Measurements from ENCODE around the gene GNAO1. TPM values are rescaled to one million over a fixed set of nuclear protein-coding genes. Genes with fewer than 3 reads are reported as not detected.

GNAO1 gene
- polyA plus RNA-seq, 4 donors: 0.81 to 8.2 (median 3.2) TPM

DNA sequence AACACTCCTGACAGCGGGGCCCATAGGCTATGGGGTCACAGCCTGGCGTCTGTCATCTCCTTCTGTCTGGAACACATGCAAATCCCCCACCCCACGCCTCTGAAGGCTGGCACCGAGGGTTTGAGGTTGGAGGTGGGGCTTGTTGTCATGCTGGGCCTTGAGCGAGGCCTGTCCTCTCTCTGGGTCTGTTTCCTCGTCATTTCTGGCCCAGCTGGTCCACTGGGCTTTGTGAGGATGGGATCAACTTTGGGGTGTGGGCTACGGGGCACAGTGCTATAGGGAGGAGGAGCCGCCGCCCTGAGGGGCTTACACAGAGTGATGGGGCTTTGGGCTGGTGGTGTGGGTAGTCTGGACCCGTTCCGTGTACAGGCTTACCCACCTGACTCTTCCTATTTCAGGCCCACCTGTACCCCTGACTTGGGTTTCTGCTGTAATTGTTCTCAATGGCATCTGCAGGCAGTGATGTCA lies 146.6 kb downstream of the GNAO1 start:
- Histone ChIP-seq H3K4me3 (ENCODE audit: low read depth in 1 of 3, low read length in 3 of 3) (no peak overlapping the region), H3K9me3 (ENCODE audit: control insufficient read depth in 2 of 2, insufficient read depth in 1 of 2, low read depth in 1 of 2, low read length in 1 of 2) (no peaks in the 10 kb centered on the region), H3K27ac (ENCODE audit: low read depth in 1 of 3, low read length in 2 of 3) (no peak overlapping the region), H3K27me3 (ENCODE audit: control insufficient read depth in 3 of 3, insufficient read depth in 3 of 3, low read length in 3 of 3) (no peaks in the 10 kb centered on the region), H3K4me1 (ENCODE audit: control insufficient read depth in 3 of 3, insufficient read depth in 2 of 3, low read depth in 1 of 3, low read length in 2 of 3) (no peaks in the 10 kb centered on the region), H3K36me3 (ENCODE audit: control insufficient read depth in 3 of 3, insufficient read depth in 2 of 3, low read depth in 1 of 3, low read length in 3 of 3) (peaks cover 0 to 3% (median 0%) of the 10 kb centered on the region in 3 donors)
- DNase-seq: no peak
- WGBS, 3 donors: 81 to 84% (median 84%) methylated on average over 11 of the region's 11 CpGs
- no peak for FAIRE-seq

DNA sequence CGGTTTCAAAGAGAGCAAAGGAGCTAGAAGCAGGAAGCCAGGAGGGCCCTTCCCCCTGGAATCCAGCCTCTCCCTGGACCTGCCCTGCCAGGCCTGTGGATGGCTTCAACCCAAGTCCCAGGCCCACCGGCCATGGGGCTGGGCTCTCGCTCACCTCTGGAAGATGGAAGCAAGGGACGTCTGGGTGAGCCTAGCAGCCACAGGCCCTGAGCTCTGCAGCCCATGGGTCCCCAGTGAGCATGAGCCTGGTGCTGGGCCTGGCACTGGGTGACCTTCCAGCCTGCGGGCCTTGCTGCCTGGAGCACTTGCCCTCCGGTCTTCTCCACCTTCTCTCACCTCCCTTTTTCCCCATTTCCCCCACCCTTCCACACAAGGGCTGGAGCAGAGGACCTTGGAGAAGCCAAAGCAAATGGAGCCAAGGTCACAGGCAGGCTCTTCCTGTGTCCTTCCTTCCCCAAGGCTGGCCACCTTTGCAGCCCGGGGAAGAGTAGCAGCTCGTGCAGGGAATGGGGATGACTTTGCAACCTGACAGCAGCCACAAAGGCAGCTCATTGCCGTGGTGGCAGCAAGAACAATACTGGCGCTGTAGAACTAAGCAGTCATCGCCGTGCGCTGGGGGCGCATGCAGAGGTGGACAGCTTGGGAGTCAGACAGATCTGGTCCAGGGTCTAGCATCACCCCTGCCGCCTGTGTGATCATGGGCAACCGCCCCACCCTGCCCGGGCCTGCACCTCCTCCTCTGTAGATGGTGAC lies 147.5 kb downstream of the GNAO1 start:
- Histone ChIP-seq H3K36me3 (ENCODE audit: control insufficient read depth in 3 of 3, insufficient read depth in 2 of 3, low read depth in 1 of 3, low read length in 3 of 3) (peaks cover 0 to 3% (median 0%) of the 10 kb centered on the region in 3 donors), H3K27me3 (ENCODE audit: control insufficient read depth in 3 of 3, insufficient read depth in 3 of 3, low read length in 3 of 3) (no peaks in the 10 kb centered on the region), H3K4me1 (ENCODE audit: control insufficient read depth in 3 of 3, insufficient read depth in 2 of 3, low read depth in 1 of 3, low read length in 2 of 3) (no peaks in the 10 kb centered on the region), H3K27ac (ENCODE audit: low read depth in 1 of 3, low read length in 2 of 3) (no peak overlapping the region), H3K4me3 (ENCODE audit: low read depth in 1 of 3, low read length in 3 of 3) (no peak overlapping the region), H3K9me3 (ENCODE audit: control insufficient read depth in 2 of 2, insufficient read depth in 1 of 2, low read depth in 1 of 2, low read length in 1 of 2) (no peaks in the 10 kb centered on the region)
- WGBS, 3 donors: 87 to 89% (median 89%) methylated on average over 16 to 17 of the region's 17 CpGs
- no peak for FAIRE-seq
- DNase-seq: no peak

DNA sequence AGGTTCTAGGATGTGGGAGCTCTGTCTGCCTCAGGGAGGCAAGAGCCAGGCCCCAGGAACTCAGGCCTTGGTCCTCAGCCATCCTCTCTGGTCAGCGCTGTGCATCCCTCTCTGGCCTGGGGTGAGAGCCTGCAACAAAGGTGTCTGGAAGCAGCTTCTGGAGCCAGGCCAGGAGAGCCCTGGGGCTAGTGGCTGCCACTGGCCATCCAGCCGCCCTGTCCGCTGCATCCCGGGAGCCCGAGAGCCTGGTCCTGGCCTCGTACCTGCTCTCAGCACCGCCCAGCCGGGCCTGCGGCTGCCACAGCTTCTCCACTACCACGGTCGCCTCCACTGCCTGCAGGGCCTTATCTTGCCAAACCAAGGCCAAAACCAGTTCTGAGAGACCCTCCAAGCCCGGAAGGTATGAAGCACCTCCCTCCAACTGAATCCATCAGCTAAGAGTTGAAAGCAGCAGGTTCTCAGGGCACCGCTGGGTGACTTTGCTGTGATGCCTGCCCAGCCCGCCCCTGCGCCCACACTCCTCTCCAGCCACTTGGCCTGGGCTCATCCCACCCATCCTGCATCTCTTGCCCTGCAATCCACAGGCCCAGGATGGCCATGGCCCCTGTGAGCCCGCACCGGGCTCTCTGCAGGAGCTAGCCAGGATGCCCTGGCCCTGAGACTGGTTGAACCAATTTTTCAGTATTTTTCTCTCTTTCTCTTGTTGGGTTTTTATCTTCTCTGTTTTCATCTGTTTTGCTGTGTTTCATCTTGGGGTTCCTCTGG lies 148.3 kb downstream of the GNAO1 start:
- Histone ChIP-seq H3K4me1 (ENCODE audit: control insufficient read depth in 3 of 3, insufficient read depth in 2 of 3, low read depth in 1 of 3, low read length in 2 of 3) (no peaks in the 10 kb centered on the region), H3K4me3 (ENCODE audit: low read depth in 1 of 3, low read length in 3 of 3) (no peak overlapping the region), H3K9me3 (ENCODE audit: control insufficient read depth in 2 of 2, insufficient read depth in 1 of 2, low read depth in 1 of 2, low read length in 1 of 2) (no peaks in the 10 kb centered on the region), H3K27ac (ENCODE audit: low read depth in 1 of 3, low read length in 2 of 3) (no peak overlapping the region), H3K36me3 (ENCODE audit: control insufficient read depth in 3 of 3, insufficient read depth in 2 of 3, low read depth in 1 of 3, low read length in 3 of 3) (peaks cover 0 to 3% (median 0%) of the 10 kb centered on the region in 3 donors), H3K27me3 (ENCODE audit: control insufficient read depth in 3 of 3, insufficient read depth in 3 of 3, low read length in 3 of 3) (no peaks in the 10 kb centered on the region)
- DNase-seq (no peak), FAIRE-seq (no peak)
- WGBS, 3 donors: 90 to 94% (median 93%) methylated on average over 16 to 17 of the region's 17 CpGs

DNA sequence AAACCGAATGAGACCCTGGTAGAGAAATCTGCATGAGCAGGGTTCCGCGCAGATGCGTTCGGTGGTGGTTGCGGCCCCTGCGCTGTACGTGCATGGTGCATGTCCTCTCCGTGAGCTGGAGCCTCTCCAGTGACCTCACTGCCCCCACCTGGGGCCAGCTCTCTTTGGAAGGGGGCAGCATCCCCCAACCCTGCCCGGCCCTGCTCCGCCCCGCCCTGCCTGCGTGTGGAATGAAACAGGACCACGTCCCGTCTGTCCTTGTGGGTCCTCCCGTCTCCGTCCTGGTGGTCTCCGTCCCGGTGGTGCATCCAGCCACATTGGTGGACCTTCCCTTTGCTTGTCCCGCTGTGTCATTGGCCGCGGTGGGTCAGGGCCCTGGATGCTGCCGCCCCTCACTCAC lies 149.1 kb downstream of the GNAO1 start:
- FAIRE-seq: no peak
- H3K36me3 ChIP-seq (ENCODE audit: control insufficient read depth in 3 of 3, insufficient read depth in 2 of 3, low read depth in 1 of 3, low read length in 3 of 3): no peaks in the 10 kb centered on the region
- H3K4me1 ChIP-seq (ENCODE audit: control insufficient read depth in 3 of 3, insufficient read depth in 2 of 3, low read depth in 1 of 3, low read length in 2 of 3): no peaks in the 10 kb centered on the region

DNA sequence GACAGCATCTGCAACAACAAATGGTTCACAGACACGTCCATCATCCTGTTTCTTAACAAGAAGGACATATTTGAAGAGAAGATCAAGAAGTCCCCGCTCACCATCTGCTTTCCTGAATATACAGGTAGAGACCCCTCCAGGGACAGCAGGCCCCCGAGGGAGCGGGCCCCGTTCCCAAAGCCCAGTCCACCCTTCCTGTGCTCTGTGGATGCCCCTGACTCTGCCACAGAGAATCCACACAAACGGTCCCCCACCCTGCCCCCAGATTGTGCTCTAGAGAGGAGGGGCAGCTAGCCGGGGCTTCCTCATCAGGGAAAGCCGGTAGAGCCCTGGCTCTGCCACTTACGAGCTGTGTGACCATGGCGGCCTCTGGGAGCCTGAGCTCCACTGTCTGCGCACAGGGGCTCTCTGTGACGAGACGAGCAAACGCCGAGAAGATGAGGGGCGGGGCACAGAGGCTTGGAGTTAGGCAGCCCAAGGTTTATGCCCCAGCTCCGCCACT lies 149.6 kb downstream of the GNAO1 start:
- FAIRE-seq (no peak), DNase-seq (no peak)
- no peak overlapping the region for H3K27ac ChIP-seq (ENCODE audit: low read depth in 1 of 3, low read length in 2 of 3)
- no peaks in the 10 kb centered on the region for H3K27me3 ChIP-seq (ENCODE audit: control insufficient read depth in 3 of 3, insufficient read depth in 3 of 3, low read length in 3 of 3)
- no peaks in the 10 kb centered on the region for H3K9me3 ChIP-seq (ENCODE audit: control insufficient read depth in 2 of 2, insufficient read depth in 1 of 2, low read depth in 1 of 2, low read length in 1 of 2)
- H3K4me3 ChIP-seq (ENCODE audit: low read depth in 1 of 3, low read length in 3 of 3): no peak overlapping the region
- no peaks in the 10 kb centered on the region for H3K4me1 ChIP-seq (ENCODE audit: control insufficient read depth in 3 of 3, insufficient read depth in 2 of 3, low read depth in 1 of 3, low read length in 2 of 3)
- no peaks in the 10 kb centered on the region for H3K36me3 ChIP-seq (ENCODE audit: control insufficient read depth in 3 of 3, insufficient read depth in 2 of 3, low read depth in 1 of 3, low read length in 3 of 3)
- 67 to 80% (median 74%) methylated on average over 16 to 17 of the region's 17 CpGs for WGBS, 3 donors

More for the DNA sequence above, 149.1 kb downstream of the GNAO1 start:
- Histone ChIP-seq H3K4me3 (ENCODE audit: low read depth in 1 of 3, low read length in 3 of 3) (no peak overlapping the region), H3K27me3 (ENCODE audit: control insufficient read depth in 3 of 3, insufficient read depth in 3 of 3, low read length in 3 of 3) (no peaks in the 10 kb centered on the region), H3K9me3 (ENCODE audit: control insufficient read depth in 2 of 2, insufficient read depth in 1 of 2, low read depth in 1 of 2, low read length in 1 of 2) (no peaks in the 10 kb centered on the region), H3K27ac (ENCODE audit: low read depth in 1 of 3, low read length in 2 of 3) (no peak overlapping the region)
- WGBS, 3 donors: 86 to 93% (median 90%) methylated on average over 23 of the region's 23 CpGs
- DNase-seq: no peak

DNA sequence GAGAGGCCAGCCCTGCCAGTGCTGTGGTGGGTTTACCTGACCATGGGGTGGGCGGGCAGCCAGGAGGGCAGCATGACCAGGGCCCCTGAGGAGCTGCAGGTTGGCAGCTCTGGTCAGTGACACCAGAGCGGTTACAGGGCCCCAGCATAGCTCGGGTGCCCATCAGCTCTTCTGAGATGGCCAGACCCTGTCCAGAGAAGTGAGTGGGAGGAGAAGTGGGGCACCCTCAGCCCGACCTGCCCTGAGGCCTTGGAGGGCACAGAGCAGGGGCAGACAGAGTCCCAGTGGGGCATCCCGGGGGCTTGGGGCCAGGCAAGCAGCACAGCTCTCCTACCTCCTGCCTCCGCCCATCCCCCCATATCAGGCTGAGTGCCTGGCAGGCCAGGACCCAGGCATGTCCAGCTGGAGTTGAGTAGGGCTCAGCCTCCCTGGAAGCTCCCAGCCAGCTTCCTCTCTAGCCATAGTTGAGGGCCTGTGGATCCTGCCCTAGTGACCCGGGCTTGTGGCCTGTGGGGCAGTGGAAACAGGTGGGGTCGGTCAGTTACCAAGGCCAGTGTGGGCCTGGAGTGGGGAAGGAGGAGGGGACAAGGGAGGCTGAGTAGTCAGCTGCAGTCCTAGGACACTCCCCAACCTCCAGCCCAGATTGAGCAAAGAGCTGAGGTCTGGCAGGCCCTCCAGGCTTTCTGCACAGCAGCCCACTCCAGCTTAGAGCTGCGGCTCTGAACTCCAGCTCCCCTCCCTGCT lies 150.5 kb downstream of the GNAO1 start:
- Histone ChIP-seq H3K36me3 (ENCODE audit: control insufficient read depth in 3 of 3, insufficient read depth in 2 of 3, low read depth in 1 of 3, low read length in 3 of 3) (peaks cover 0 to 2% (median 0%) of the 10 kb centered on the region in 3 donors), H3K27ac (ENCODE audit: low read depth in 1 of 3, low read length in 2 of 3) (no peak overlapping the region), H3K4me1 (ENCODE audit: control insufficient read depth in 3 of 3, insufficient read depth in 2 of 3, low read depth in 1 of 3, low read length in 2 of 3) (no peaks in the 10 kb centered on the region), H3K4me3 (ENCODE audit: low read depth in 1 of 3, low read length in 3 of 3) (no peak overlapping the region), H3K27me3 (ENCODE audit: control insufficient read depth in 3 of 3, insufficient read depth in 3 of 3, low read length in 3 of 3) (no peaks in the 10 kb centered on the region), H3K9me3 (ENCODE audit: control insufficient read depth in 2 of 2, insufficient read depth in 1 of 2, low read depth in 1 of 2, low read length in 1 of 2) (no peaks in the 10 kb centered on the region)
- 73 to 81% (median 79%) methylated on average over 9 of the region's 9 CpGs for WGBS, 3 donors
- DNase-seq: no peak
- no peak for FAIRE-seq

DNA sequence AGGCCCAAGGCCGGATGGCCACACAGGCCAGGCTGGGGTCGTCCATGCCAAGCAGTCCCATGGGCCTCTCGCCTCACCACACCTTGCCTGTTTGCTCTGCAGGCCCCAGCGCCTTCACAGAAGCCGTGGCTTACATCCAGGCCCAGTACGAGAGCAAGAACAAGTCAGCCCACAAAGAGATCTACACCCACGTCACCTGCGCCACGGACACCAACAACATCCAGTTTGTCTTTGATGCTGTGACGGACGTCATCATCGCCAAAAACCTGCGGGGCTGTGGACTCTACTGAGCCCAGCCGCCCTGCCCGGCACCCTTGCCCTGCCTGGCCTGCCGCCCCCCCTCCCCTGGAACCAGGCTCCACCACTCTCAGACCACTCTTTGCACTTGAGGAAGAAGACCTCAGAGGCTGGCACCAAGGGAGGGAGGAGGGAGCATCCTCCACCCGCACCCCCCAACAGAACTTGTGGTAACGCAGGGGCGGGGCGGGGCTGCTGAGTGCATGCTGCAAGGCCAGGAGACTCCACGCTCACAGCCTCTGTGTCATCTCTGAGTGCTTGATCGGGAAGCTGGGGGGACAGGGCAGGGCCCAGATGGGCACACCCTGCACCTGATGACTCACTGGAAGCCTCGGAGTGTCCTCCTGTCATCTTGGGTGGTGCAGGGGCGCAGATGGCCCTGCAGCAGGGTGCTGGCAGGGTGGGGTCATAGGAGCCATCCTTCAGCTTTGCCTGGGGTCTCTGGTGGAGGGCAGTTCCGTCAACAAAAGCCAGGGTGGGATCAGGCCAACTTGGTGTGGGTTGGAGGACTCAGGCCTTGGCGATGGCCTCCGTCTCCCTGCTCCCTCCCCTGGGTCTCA lies 152.6 kb downstream of the GNAO1 start:
- H3K27ac ChIP-seq (ENCODE audit: low read depth in 1 of 3, low read length in 2 of 3): no peak overlapping the region

More for the DNA sequence above, 152.6 kb downstream of the GNAO1 start:
- H3K9me3 ChIP-seq (ENCODE audit: control insufficient read depth in 2 of 2, insufficient read depth in 1 of 2, low read depth in 1 of 2, low read length in 1 of 2): no peaks in the 10 kb centered on the region
- FAIRE-seq: no peak
- no peaks in the 10 kb centered on the region for H3K27me3 ChIP-seq (ENCODE audit: control insufficient read depth in 3 of 3, insufficient read depth in 3 of 3, low read length in 3 of 3)
- H3K4me1 ChIP-seq (ENCODE audit: control insufficient read depth in 3 of 3, insufficient read depth in 2 of 3, low read depth in 1 of 3, low read length in 2 of 3): no peaks in the 10 kb centered on the region
- 83 to 88% (median 85%) methylated on average over 27 of the region's 27 CpGs for WGBS, 3 donors
- H3K4me3 ChIP-seq (ENCODE audit: low read depth in 1 of 3, low read length in 3 of 3): no peak overlapping the region
- peaks cover 0 to 2% (median 0%) of the 10 kb centered on the region in 3 donors for H3K36me3 ChIP-seq (ENCODE audit: control insufficient read depth in 3 of 3, insufficient read depth in 2 of 3, low read depth in 1 of 3, low read length in 3 of 3)
- DNase-seq: no peak
